Ureter (tissue), 1 donor: ENCODE data around the gene GANAB. TPM values are rescaled to one million over a fixed set of nuclear protein-coding genes. Genes with fewer than 3 reads are reported as not detected.
A peak's percentile ranks its signal among the peaks of the same experiment; 100 is the strongest.
"Not testable (repeated sequence)": the region's sequence is repeated elsewhere in the genome, so short reads cannot be mapped to it uniquely, and the experiment has no call there.

Experiments
- DNase-seq: peaks from one replicate; pipeline ENCODE4 v3.0.0-alpha.2; 2020; ENCODE audit warnings: low spot score
- total RNA-seq: library from RNA; stranded (reverse); gene quantifications from one replicate; pipeline ENCODE4 v1.2.4, GENCODE V29; 2023
- donor health status: DM: yes; HTN: yes; CAD: no.

Gene GANAB
- total RNA-seq, 1 donor from 2014 or later, result 271 TPM

GRCh38 chr11:62601372-62602140 is 44.9 kb downstream of the GANAB start, which contains the start of gene MTA2:
TSS of gene MTA2 (minus strand) at chr11:62601865. CDS start at chr11:62601450, 415 bp downstream.
- peak; percentile 99 for DNase-seq

- DNase-seq, result peak; percentile 75
Measured at GRCh38 chr11:62601122-62601371, 45.4 kb downstream of the GANAB start.

GRCh38 chr11:62600367-62601121 is 45.9 kb downstream of the GANAB start:
- no peak for DNase-seq

- peak; percentile 79 for DNase-seq
Measured at GRCh38 chr11:62599901-62600300, 46.5 kb downstream of the GANAB start.

GRCh38 chr11:62599069-62599696 is 47.2 kb downstream of the GANAB start:
- peak; percentile 95 for DNase-seq

GRCh38 chr11:62595124-62595523 is 51.3 kb downstream of the GANAB start:
- no peak for DNase-seq

GRCh38 chr11:62593434-62594044 is 52.9 kb downstream of the GANAB start:
- peak; percentile 77 for DNase-seq

GRCh38 chr11:62592989-62593421 is 53.4 kb downstream of the GANAB start:
- no peak for DNase-seq

GRCh38 chr11:62592146-62592815 is 54.1 kb downstream of the GANAB start:
- DNase-seq, result no peak

- DNase-seq, result peak; percentile 98
Measured at GRCh38 chr11:62591448-62592145, 54.8 kb downstream of the GANAB start, which contains the start of gene TUT1. TSS of gene TUT1 (minus strand) at chr11:62591523. CDS start at chr11:62591485, 38 bp downstream.

GRCh38 chr11:62588966-62589637 is 57.3 kb downstream of the GANAB start:
- no peak for DNase-seq

GRCh38 chr11:62585356-62585755 is 61.1 kb downstream of the GANAB start:
- DNase-seq, result not testable (repeated sequence)

GRCh38 chr11:62581735-62582134 is 64.7 kb downstream of the GANAB start:
- DNase-seq, result not testable (repeated sequence)

- no peak for DNase-seq
Measured at GRCh38 chr11:62580959-62581715, 65.3 kb downstream of the GANAB start.

GRCh38 chr11:62579252-62579651 is 67.2 kb downstream of the GANAB start:
- DNase-seq, result no peak

GRCh38 chr11:62578541-62578940 is 67.9 kb downstream of the GANAB start:
- DNase-seq, result no peak

- no peak for DNase-seq
Measured at GRCh38 chr11:62577046-62577714, 69.2 kb downstream of the GANAB start.

- DNase-seq, result no peak
Measured at GRCh38 chr11:62575837-62576236, 70.6 kb downstream of the GANAB start.

GRCh38 chr11:62575156-62575555 is 71.3 kb downstream of the GANAB start:
- DNase-seq, result no peak
